ENCODE results near the gene GALNT13.

Gene GALNT13

DNA sequence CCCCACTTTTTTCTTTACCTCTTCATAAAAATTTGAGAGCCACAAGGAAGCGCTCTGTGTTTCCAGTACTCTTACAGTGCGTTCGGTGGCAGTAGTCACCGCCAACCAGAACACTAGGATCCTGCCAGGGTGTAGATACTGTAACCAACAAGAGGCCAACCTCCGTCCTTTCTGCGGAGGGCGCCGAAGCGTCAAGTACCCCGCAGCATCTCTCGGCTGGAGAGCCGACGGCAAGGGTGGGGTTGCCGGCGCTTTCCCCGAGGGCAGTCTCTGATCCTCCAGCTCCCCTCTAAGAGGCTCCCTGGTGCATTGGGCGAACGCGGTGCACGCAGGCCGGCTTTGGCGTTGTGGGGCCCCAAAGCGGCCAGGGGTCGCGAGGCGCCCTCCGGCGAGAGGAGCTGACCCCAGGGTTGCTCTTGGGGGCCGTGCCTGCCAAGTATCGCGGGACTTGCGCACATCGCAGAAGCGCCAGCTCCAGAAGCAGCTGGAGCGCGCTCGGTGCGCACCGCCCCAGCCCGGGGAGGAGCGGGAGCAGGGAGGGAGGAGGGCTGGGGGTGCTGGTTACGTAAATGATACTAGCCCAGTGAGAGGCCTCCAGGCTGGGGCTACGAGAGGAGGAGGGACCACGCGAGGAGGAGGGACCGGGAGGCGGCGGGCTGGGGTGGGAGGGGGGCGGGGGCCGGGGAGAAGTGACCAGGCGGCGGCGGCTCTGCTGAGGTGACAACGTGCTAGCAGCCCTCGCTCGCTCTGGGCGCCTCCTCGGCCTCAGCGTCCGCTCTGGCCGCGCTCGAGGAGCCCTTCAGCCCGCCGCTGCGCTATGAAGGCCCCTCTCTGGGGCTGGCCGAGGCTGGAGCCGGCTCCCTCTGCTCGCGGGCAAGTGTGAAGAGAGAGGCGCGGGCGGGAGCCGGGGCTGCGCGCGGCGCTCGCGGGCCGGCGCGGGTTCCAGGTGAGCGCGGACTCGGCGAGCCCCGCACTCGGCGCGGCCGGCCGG, at the start of gene GALNT13:
GALNT13 (plus strand) TSS at position 692 of the 991 bp plus-strand sequence.
- DNase-seq: no peak

GRCh38 chr2:153823880-153824279, 47.8 kb upstream of the GALNT13 start:
- DNase-seq: no peak

DNA sequence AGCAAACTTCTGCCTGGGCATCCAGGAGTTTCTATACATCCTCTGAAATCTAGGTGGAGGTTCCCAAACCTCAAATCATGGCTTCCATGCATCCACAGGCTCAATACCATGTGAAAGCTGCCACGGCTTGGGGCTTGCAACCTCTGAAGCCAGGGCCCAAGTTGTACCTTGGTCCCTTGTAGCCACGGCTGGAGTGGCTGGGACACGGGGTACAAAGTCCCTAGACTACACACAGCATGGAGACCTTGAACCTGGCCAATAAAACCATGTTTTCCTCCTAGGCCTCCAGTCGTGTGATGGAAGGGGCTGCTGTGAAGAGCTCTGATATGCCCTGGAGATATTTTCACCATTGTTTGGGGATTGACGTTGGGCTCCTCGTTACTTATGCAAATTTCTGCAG, 43.4 kb upstream of the GALNT13 start:
- no peak for DNase-seq

GRCh38 chr2:153834662-153835061, 37.1 kb upstream of the GALNT13 start:
- no peak for DNase-seq

GRCh38 chr2:153858250-153858649, 13.5 kb upstream of the GALNT13 start:
- DNase-seq: no peak

DNA sequence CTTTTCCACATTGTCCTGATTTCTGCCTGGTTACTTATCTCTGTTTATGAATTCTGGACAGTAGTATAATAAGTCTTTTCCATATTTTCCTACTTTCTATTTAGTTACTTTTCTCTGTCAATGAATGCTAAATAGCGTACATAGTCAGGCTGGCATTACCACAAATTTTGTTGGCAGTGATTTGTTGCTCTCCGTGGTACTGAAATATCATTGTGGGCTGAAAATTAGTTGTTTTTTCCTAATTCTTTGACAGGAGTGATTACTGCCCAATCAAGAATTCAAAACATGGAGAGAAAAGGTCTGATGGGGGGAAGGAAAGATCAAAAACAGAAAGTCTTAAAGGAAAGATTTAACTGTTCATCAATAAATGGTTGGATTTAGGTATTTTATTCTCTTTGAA, 7.7 kb upstream of the GALNT13 start:
- DNase-seq: no peak

GRCh38 chr2:153866595-153866994, 5.1 kb upstream of the GALNT13 start:
- DNase-seq: no peak

- DNase-seq: no peak
These were observed 1.4 kb upstream of the GALNT13 start for GRCh38 chr2:153870308-153870707.

- DNase-seq: no peak
These were observed 759 bp downstream of the GALNT13 start for GRCh38 chr2:153872311-153873051.

GRCh38 chr2:153873052-153874048, 1.6 kb downstream of the GALNT13 start:
- DNase-seq: no peak

DNA sequence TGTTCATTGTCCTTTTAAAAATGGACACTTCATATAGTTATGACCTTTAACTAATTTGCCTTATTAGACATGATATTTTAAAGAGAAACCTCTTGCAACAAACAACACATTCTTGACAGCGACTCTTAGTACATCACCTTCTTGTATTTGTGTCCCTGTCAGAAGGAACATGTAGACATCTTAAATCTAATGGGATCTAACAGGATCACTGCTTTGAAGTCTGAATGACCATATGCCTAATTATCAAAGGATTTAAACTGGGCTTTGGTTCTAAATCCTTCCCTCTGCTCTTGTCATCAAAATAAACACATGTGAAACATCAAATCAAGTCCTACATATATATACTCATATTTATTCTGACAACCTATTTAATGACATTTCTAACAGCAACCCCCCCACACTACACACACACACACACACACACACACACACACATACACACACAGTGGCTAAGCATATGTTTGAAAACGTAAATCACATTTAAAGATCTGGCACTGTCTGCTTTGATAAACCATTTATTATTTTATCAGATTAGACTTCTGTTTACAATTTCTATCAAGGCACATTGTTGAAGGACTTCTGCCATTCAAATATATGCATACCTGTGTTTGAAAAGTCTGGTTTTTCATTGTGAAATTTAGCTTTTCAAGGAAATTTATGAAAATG, 4.2 kb downstream of the GALNT13 start:
- DNase-seq: no peak

GRCh38 chr2:153880926-153881325, 9.2 kb downstream of the GALNT13 start:
- DNase-seq: no peak

GRCh38 chr2:153886833-153887232, 15.1 kb downstream of the GALNT13 start:
- no peak for DNase-seq

DNA sequence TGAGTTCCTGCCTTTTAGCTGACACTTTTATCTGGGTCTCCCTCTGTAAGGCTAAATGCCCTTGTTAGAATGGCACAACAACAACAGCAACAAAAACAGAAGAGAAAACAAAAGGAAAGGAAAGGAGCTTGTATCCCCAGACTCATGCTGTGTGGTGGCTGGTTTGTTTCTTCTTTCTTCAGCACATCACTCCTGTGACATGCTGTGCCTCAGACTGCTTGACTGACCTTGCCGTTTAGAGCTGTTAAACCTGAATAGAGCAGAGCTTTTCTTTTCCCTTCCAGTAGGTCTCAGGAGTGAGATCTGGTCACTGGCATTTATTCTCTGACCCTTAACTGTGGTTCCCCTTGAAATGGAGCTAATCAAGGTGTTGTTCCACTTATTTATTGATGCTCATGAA, 18.9 kb downstream of the GALNT13 start:
- DNase-seq: no peak

- DNase-seq: no peak
These were observed 19.3 kb downstream of the GALNT13 start for GRCh38 chr2:153891051-153891450.

GRCh38 chr2:153912798-153913396, 41.2 kb downstream of the GALNT13 start:
- DNase-seq: no peak

DNA sequence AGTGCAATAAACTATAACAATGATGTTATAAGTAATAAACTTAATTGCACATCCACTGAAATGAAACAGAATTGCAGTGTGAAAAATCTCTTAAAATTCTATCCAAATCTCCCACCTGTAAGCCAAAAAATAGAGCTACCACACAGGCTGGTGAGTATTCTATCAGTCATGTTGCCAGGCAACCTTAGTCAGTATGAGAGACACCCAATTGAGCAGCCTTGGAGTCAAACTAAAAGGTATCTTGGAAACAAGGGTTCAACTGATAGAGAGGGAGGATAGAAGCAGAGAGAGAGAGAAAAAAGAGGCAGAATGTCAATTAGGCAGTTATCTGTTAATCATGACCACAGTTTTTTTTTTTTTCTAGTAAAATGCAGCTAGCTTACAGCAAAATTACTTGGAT, 45.8 kb downstream of the GALNT13 start:
- no peak for DNase-seq

DNA sequence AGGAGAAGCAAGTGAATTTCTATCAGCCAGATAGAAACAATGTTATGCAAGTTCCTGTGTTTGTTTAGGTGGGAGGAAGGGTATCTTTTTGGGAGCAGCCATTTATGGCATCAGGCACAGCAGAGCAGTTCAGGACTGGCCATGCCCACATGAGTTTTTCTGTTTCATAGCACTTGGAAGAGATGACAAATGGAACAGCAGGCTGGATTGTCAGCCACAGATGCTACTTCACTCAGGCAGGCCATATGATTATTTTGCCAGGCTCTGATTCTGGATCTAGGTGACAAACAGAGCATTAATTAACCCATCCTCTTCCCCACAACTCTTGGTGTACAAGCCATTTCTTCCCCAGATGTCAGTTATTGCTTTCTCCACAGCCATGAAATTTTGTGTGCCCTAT, 63.8 kb downstream of the GALNT13 start:
- no peak for DNase-seq

DNA sequence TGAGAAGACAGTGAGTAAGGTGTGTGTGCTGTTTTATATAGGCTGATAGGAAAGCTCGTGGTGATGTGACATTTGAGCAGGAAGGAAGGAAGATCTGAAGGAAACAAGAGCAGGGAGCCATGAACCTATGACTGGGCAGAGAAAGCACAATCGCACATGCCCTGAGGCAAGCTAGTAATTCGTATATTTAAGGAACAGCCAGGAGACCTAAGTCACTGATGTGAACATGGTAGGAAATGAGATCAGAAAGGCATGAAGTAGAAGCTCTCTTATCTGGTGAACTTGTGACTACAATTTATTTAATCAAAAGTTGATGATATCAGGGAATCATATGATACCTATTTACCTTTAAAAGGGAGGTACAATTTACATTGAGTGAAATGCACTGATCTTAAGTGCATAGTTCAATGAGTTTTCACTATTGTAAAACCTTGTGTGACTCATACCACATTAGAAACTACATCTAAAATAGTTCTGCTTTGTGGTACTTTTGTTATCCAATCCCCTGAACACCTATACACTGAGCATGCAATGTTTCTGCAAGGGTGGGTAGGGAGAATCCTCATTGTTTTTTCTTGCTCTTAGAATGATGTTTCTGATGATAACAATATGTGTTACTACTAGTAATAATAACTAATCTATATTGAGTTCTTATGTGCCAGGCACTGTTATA, 67.5 kb downstream of the GALNT13 start:
- DNase-seq: no peak

GRCh38 chr2:153940511-153940910, 68.8 kb downstream of the GALNT13 start:
- no peak for DNase-seq

GRCh38 chr2:153944800-153945199, 73.1 kb downstream of the GALNT13 start:
- no peak for DNase-seq

Data from activated gamma-delta T cell treated with Interleukin-2 at 50 U/mL for 16 hours (primary cell).